HG03025 (cell line): ENCODE results near the gene RLBP1.
A peak's percentile ranks its signal among the peaks of the same experiment; 100 is the strongest.

Experiments
- ATAC-seq: cut with Tn5 transposase; IDR thresholded peaks from one replicate; pipeline ENCODE4 v1.9.1; 2021; ENCODE audit warnings: mild to moderate bottlenecking, moderate library complexity; ENCODE audit not compliant: unreplicated experiment, low FRiP score

Gene RLBP1

DNA sequence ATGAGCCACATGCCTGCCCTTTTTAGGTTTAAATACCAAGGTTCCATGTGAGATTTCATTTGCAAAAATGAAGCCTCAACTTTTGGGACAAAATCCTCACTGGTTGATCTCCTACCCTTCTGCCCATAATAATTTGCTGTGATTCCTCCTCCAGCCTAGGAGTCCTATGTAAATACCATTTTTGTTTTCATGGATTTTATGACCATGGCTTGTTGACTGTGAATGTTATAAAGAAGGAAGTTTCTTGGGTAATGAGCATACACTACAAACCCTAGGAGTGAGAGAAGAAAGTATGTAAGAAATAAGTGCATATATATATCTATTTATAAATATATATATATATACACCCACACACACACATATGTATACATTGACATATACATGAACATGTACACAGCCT lies 13.1 kb downstream of the RLBP1 start:
- ATAC-seq = no peak

- peak; percentile 53 for ATAC-seq
Observed at GRCh38 chr15:89206908-89207331, 14.5 kb downstream of the RLBP1 start.

DNA sequence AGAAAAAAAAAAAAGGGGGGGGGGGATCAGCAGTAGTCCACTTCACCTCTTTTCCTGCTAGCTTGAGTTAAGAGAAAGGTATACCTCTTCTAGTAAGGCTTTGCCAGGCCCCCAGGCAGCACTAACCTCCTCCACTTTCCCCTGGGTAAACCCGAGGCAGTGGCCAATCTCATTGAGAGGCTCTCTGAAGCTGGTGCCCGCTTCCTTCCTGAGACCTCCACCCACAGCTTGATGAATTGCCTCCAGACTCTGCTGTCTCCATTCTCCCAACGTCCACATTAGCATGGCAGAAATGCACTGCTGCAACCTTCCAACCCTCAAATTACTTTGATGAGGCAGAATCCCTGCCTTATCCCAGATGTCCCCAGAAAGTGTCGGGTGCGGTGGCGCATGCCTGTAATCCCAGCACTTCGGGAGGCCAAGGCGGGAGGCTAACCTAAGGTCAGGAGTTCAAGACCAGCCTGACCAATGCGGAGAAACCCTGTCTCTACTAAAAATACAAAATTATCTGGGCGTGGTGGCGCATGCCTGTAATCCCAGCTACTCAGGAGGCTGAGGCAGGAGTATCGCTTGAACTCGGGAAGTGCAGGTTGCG lies 15.3 kb downstream of the RLBP1 start:
- ATAC-seq = no peak

DNA sequence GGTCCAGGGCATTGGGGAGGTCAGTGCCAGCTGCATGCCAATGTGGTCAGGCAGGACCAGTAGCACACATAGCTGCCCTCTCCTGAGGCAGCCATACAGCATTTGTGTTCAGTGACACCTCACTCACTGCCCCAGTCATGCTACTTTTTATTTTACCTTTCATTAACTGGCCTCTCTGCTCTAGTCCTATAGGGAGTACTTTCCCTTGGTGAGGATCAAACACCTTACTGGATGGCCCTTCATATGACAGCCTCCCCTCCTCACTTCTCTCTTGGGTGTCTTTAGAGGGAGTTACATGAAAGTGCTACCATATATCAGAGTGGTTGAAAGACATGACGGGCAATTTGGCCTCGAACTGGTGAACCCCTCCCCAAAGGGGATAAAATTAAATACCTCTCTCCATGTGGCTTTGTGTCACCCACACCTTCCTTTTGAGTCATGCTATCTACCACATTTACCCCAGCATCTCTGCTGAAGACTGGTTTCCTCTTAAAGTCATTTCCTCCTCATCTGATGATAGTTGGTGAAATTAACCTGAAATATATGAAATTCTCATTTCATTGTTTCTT lies 17.6 kb downstream of the RLBP1 start:
- no peak for ATAC-seq

GRCh38 chr15:89201465-89202005 lies 19.8 kb downstream of the RLBP1 start:
- ATAC-seq = no peak

- ATAC-seq = no peak
Observed at GRCh38 chr15:89200182-89200581, 21.2 kb downstream of the RLBP1 start.

- ATAC-seq = no peak
Observed at GRCh38 chr15:89199746-89200145, 21.6 kb downstream of the RLBP1 start.

DNA sequence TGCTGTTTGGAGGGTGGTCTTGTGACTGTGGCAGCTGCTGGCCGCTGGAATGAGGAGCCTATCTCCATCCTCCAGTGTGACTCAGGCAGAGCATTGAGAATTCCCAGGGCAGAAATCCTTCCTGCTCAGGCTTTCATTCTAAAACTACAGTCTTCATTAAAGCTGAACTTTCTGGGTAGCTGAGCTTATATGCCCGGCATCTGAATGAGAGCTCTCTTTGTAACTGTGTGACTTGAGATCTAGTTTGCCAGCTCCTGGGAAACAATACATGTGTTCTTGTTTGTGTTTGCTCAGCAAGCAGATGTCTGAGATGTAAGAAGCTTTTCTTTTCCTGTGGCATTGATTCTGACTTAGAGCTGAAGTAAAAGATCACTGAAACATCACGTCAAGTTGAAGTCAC lies 22.4 kb downstream of the RLBP1 start:
- ATAC-seq = no peak

DNA sequence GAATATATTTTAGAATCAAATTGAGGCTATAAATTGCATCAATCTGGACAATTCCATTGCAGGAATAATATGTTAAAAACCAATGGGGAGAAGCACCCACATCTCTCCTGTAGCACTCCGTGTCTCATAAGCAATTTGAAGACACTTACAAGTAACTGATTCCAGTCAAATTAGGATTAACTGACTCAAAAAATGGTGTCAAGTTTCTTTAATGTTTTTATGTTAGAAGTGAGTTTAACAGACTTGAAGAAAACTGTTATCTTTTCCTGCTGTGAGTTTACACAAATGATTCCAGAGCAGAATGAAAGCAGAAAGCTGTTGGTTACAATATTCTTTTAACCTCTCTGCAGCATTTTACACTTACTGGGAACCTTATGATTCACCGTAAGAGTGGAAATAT lies 23.2 kb downstream of the RLBP1 start:
- ATAC-seq = no peak

- no peak for ATAC-seq
Observed at GRCh38 chr15:89197503-89197971, 23.8 kb downstream of the RLBP1 start.

- no peak for ATAC-seq
Observed at GRCh38 chr15:89196994-89197393, 24.4 kb downstream of the RLBP1 start.

DNA sequence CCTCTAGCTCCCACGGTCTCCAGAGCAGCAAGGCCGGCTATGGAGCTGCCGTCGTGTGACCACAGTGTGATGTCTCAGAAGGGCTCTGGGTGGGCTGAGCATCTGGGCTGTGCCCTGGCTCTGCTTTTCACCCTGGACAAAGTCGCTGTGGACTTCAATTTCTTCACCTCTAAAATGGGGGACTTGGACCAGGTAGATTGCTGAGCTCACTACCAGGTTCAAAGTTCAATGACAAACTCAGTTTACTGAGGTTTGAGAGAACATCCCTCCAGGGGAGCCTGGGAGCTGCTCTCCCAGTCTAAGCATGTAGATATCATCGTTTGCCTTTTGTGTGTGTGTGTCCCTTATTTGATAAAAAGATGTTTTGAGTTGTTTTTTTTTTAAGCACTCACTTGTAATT lies 25.1 kb downstream of the RLBP1 start:
- no peak for ATAC-seq

GRCh38 chr15:89195836-89196235 lies 25.5 kb downstream of the RLBP1 start:
- ATAC-seq = no peak

DNA sequence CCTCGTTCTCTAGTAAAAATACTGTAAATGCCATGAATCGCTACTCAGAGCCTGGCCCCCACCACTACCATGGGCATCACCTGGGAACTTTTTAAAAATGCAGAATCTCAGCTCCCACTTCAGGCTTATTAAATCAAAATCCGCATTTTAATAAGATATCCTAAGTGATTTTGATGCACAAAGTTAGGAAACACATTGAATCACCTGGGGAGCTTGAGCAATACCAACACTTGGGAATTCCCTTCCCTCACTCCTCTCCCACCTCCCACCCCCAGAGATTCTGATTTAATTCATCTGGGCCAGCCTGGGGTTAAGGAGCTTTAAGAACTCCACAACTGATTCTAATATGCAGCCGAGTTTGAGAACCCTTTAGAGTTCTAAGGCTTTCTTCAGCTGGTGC lies 26.8 kb downstream of the RLBP1 start:
- no peak for ATAC-seq

DNA sequence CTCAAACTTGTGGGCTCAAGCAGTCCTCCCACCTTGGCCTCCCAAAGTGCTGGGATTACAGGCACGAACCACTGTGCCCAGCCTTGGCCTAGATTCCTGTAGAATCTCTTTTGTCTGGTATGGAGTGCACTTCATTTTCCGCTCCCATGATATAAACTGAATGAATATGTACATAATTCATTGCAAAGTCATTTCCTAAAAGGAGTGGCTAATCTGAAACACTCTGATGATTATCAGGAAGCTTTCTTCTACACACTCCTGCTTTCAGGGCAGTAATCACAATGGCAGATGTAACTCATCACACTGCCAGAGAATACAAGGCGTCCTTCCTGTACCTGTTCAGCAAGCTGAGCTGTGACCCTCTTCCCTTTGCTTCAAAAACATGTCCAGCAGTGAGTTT lies 28.6 kb downstream of the RLBP1 start:
- ATAC-seq = no peak

GRCh38 chr15:89192136-89192535 lies 29.2 kb downstream of the RLBP1 start:
- no peak for ATAC-seq

GRCh38 chr15:89187986-89188514 lies 33.3 kb downstream of the RLBP1 start:
- no peak for ATAC-seq

DNA sequence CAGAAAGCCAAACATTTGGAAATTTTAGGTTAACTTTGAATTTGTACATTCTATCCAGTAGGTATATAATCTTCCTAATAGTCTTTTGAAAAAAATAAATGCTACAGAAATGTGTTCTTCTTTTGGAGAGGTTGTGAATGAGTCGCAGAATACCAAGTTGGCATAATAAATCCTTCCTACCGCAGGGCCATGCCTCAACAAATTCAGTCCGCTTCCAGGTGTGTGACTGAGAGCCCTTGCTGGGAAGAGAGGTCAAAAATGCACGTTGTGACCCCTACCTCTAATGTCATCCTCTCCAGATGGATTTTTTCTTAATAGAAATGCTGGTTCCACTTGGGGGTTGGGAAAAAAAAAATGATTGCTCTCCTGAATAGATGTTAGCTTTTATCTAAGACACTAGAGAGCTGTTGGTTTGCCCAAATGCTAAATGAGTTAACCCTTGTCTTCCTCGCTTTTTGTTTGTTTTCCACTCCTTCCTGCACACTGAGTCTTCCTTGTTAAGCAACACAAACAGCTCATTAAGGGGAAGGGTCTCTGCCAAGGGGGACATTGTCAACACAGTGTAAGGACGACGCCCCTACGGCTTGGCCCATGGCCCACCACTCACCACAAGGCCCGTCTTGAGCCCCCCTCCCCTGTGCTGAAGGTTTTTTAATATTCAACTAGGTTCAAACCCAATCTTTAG lies 33.9 kb downstream of the RLBP1 start:
- no peak for ATAC-seq

GRCh38 chr15:89186803-89187202 lies 34.6 kb downstream of the RLBP1 start:
- no peak for ATAC-seq

DNA sequence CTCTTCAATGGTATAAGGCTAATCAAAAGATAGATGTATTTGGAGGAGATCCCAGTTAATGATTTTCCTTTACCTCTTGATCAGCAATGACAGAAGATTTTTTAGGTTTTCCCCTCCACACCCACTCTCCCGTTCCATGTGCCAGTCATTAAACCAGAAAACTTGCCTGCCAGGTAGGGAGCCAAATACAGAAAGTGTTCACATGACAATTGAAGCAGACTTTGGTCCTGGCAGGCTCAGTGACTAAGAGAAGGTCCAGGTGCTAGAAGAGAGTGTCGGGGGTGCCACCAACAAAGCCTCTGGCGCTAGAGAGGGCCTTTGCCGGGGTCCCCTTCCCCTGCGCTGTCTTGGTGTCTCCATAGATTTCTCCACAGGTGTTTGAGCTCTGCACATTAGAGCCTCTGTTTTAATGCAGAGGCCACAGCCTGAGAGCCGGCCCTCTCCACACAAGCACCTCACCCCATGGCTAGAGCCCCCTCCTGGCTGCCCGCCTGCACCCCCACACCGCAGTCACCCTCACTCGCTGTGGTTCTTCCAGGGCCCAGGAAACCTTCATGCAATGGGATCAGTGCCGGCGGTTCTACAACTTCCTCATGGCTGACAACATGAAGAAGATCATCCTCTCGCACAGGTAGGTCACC lies 36.4 kb downstream of the RLBP1 start:
- ATAC-seq = no peak

GRCh38 chr15:89184357-89184756 lies 37.0 kb downstream of the RLBP1 start:
- no peak for ATAC-seq
